GM18502 (cell line): Measurements from ENCODE around the gene DNAJA2.

Experiments used
- ATAC-seq: cut with Tn5 transposase; IDR thresholded peaks from one replicate; pipeline ENCODE4 v1.9.1; 2021; ENCODE audit warnings: mild to moderate bottlenecking; ENCODE audit not compliant: unreplicated experiment, poor library complexity

Gene DNAJA2

DNA sequence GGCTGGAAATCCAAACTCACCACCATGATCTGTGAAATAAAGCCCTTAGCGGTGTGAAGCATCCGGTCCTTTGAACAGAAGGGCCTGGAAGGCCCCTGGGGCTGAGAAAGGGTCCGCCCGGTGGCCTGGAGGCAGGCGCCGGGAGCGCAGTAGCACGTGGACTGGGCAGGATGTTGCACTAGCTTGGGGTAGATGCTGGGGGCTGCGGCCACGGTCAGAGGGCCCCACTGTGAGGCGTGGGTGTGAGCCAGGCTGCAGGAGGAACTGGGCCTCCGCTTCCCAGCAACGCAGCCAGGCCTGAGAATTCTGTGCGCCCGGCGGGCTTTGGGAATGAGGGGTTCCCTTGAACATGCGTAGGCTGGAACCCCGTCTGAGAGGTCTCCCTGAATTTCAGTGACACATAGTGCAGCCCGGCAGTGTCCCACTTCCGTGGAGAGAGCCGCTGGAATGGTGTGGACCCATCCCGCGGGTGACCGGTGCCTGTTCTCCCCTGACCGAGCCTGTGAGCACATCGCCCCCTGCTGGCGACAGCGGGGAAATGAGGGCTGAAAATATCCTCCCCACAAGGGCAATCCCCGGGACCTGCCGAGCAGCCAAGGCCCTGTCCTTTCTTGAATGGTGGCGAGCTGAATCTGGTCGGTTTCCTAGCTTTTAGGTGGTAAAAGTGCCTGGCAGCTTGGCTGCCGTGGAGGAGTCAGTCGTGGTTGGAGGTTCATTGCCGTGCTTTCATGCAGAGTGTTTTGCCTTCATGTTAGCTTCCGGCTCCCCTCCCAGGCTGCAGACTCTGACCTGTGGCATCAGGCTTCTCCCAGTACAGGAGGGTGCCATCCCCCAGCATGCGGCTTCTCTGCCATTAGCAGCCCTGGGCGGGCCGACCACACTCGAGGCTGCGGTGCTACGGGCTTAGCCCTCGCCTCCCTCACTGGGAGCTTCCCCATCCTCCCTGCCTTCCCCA, 43.8 kb downstream of the DNAJA2 start:
- ATAC-seq: peak; percentile 71

DNA sequence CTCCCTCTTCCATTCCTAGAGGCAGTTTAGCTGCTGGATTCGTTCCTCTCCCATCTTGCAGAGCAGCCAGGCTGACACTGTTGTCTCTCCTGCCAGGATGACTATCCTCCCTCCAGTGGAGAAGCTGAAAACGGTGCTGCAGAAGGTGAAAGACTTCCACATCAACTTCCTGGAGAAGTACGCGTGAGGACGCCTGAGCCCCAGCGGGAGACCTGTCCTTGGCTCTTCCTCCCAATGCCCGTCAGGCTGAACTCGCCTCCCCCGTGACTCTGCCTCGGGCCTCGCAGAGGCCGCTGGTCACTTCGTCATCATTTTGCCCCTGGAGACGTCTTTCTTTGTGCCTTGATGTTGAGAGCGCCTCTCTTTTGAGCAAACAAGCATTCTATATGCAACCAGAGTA, 44.7 kb downstream of the DNAJA2 start:
- ATAC-seq: no peak

DNA sequence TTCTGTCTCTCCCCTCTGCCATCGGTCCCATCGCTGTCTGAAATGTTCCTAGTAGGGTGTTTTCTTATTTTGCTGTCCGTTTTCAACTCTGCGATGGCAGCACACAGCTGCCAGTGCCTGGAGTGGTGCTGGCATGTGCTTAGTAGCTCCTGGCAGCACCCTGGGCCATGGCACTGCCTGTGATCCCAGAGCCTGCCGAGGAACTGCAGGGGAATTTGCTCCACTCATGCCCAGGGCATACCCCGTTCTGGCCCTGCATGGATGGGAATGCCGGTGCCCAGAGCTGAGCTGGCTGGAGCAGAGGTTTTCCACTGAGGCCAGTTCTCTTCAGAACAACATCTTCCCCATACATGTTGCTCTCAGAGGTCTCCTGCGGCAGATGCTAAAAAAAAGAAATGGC, 46.2 kb downstream of the DNAJA2 start:
- no peak for ATAC-seq

DNA sequence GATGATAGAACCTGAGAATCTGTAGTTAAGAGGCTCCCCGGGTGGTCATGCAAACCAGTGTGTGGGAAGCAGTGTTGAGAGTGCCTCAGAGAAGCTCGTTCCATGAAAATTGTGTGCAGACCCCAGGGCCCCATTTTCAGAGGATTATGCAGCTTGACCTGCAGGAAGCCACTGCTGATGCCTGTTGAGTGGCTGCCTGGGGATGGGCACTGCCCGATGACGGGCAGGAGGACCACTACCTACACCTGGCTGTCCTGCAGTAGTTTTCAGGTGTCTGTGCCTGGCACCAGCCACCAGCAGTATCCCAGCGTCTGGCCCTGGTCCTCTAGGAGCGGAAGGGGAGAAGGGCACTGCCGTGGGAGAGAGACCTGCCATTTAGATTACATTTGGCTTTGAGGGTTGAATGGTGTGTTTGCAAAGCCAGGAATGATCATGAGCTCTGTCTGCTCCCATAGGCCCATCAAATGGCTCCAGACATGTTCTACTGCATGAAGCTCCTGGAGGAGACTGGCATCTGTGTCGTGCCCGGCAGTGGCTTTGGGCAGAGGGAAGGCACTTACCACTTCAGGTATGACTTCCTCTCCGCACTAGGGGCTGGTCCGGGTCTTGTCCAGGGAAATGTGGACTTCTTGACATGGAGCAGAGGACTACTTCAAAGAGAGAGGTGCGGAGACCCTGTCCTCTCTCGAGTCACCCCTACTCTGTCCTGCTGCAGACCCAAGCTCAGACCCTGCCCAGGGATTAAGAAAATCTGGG, 46.8 kb downstream of the DNAJA2 start:
- no peak for ATAC-seq

DNA sequence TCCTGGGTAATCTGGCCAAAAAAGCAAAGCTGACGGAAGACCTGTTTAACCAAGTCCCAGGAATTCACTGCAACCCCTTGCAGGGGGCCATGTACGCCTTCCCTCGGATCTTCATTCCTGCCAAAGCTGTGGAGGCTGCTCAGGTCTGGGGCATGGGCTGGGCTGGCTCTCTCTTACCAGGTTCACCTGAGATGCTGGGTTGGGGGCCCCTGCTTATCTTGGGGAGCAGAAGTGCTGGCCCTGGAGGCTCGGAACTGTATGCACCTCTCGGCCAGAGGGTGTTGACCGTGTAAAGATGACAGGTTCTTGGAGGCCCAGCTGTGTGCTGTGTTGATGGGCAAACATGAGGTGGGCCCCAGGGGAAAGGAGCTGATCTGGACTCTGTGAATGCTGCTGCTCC, 49.1 kb downstream of the DNAJA2 start:
- ATAC-seq: no peak

DNA sequence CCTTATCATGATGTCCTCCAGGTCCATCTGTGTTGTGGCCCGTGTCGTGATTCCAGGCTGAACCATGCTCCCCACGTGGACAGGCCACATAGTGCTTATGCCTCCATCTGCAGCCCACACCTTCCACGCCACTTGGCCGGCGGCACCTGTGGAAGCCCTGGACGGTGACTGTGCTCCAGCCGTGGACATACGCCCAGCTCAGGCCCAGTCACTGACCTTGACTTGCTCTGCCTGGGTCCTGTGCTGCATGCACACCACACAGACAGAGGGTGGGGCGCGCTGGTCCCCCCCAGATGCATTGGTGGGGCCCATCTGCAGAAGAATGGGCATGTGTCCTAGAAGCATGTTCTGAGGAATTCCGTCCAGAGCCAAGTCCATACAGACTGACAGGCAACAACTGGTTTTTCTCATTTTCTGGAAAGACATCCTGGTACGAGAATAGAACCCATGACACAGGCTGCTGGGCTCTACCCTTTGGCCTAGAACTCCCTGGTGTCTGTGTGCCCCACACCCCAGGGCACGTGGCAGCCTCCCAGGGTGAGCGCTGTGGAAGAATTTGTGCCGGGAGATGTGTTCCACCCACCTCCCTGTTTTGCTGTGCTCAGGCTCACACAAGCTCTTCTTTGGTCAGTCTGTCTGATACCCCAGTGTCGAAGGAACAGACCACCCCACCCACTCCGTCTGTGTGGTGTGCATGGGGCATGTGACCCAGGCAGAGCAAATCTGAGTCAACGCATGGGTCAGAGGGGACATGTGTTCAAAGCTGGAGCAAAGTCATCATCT, 49.8 kb downstream of the DNAJA2 start:
- no peak for ATAC-seq

DNA sequence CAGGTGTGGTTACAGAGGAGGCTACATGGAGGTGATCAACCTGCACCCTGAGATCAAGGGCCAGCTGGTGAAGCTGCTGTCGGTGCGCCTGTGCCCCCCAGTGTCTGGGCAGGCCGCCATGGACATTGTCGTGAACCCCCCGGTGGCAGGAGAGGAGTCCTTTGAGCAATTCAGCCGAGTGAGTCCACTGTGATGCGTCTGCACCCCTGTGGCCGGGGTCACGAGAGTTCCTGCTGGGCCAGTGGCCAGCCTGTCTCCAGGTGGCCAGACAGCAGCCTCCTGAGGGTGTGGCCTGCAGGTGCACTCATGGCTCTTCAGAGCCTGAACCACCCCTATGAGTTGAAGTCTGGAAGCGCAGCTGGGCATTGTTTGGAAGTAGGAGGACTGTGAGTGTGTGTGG, 51.2 kb downstream of the DNAJA2 start:
- ATAC-seq: no peak

DNA sequence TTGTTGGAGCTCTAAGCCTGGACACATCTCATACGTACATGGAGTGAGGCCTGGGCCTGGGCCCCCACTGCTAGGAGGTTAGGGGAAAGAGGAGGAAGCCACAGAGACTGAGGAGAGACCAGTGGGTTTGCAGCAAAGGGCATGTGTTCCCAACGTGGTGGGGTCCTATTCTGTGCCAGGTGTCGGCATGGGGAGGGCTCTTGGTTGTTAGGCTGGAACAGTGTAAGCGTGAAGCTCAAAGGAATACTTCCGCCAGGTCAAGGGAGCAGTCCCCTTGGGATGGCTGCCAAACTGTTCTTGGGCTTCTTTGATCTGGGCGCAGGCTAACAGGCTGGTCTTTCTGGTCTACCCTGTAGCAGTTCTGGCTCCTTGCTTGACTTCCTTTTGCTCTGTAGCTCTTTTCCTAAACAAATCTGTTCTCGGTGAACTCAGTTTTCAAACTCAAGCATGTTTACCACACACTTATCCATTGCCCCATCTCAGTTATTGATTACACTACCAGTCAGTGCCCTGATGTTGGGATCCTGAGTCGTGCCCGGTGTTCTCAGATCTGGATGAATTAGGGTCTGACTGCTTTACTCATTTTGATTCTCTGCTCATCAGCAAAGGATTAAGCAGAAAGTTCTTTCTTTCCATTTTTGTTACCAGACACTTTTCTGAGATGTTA, 52.9 kb downstream of the DNAJA2 start:
- no peak for ATAC-seq

DNA sequence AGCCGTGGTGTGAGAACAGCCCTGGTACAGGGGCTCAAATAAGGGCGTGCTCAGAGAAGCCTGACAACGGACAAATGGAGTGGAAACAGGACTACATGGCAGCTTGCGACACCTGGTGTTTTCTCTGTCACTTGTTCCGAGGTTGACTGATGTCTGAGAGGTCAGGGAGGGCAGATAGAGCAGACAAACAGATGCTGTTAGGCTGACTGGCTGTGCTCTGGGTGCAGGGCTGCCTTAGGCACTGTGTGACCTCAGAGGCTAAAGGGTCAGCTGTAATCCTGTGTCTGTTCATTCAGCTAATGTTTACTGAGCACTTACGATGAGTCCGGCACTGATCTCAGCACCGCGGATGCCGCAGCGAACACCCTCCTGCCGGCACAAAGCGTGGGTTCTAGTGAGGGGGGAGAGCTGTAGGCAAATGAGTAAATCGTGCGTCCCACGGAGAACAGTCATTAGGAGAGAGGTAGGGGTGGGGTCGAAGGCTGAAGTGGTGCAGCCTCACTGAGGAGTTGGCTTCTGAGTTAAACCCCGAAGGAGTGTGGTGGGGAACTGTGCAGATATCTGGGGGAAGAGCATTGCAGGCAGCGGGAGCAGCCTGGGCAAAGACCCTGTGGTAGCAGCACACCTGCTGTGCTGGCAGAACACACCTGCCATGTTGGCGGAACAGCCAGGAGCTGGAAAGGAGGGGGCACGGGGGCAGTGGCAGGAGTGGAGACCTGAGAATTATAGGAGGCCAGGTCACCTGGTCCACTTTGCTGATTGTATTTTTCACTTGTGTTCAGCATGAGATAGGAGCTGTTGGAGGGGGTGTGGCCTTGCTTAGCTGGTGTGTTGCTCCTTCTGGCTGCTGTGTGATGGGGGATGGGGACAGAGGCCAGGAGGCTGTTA, 54.3 kb downstream of the DNAJA2 start:
- peak; percentile 88 for ATAC-seq

DNA sequence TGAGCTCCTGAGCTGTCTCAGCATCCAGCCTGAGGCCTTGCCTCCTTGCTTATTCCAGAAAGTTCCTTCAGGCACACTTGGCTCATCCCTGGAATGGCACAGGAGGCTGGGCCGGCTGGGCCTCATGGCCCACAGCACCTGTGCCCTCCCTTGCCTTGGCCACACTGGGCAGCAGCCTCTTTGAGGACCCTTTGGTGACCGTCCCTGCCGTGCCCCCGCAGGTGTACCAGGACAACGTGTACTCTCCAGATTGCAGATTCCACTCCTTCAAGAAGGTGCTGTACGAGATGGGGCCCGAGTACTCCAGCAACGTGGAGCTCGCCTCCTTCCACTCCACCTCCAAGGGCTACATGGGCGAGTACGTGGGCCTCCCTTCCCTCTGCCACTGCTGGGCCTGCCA, 55.1 kb downstream of the DNAJA2 start:
- no peak for ATAC-seq

DNA sequence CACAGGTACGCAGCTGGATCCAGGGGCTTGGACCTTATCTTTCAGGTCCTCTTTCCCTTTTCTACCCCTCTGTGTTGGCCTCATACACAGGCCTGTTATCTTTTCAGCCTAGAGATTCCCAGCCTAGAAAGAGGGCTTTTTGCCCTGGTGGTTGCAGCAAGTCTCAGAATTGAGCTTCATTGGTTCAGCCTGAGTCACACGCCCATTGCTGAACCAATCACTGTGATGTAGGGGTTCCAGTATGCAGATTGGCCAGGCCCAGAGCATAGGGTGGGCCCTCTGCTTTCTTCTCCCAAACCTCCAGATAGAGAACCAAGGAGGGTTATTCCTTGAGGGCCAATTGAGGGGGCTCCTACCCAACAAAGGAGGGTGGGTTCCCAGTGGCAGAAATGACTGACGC, 56.5 kb downstream of the DNAJA2 start:
- ATAC-seq: peak; percentile 34

DNA sequence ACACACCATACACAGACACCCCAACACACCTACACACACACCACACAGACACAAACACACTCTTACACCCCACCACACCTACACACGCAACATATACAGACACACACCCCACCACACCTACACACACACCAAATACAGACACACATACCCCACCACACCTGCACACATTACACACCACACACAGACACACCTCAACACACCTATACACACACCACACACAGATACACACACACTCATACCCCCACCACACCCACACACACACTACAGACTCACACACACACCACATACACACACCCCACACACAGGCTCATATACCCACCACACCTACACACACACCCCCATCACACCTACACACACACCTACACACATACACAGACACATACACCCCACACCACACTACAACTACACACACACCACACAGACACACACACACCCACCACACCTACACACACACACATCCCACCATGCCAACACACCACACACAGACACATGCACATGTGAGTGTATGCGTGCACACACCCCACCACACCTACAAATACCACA, 57.9 kb downstream of the DNAJA2 start:
- no peak for ATAC-seq

DNA sequence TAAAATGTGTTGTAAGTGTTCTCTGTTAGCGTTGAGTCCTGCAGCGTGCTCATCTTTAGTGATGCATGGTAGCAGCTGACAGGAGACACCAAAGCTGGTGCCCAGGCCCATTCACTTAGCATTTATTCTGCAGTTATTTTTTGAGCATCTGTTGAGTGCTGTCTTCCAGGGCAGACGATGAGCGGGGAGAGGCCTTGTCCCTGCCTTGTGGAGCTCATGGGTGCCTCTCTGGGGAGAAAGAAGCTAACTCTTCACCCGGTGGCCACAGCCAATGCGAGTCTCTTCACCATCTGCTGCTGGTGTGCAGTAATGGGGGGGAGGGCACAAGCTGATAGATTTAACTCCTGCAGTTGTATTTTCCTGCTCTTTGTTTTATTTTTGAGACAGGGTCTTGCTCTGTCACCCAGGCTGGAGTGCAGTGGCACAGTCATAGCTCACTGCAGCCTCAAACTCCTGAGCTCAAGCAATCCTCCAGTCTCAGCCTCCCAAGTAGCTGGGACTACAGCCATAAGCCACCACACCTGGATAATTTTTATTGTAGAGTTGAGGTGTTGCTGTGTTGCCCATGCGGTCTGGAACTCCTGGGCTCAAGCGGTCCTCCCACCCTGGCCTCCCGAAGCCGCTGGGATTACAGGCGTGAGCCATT, 58.8 kb downstream of the DNAJA2 start:
- ATAC-seq: no peak

DNA sequence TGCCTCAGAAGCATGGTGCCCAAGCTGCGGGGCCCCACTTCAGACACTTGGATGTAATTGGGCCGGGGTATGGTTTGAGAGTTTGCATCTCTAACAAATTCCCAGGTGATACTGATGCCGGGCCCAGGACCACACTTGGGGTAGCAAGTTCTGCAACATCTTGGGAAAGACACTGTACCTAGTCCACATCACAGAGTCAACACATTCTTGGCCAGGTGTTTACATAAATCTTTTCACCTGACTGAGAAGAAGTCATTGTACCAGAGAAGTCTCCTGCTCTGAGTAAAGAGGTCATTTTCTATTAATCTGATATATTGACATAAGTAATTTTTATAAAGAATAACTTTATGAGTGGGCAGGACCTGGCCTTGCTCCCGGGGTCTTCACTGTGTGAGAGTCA, 61.8 kb downstream of the DNAJA2 start:
- ATAC-seq: no peak

DNA sequence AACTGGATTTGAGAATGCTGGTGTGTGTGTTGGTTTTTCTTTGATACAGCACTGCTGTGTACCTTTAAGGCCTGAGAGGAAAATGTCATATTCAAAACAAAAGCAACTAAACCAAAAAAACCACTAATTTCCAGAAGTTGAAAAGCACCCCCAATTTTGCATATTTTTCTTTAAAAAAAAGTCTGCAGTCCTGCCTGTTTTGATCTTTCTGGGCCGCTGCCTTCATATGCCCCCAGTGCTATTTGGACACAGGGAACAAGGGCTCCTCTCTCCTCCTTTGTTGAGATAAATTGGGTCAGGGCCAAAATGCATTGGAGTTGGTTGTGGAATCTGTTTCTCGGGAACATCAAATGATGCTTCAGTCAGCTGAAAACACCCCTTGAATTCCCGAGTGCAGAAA, 62.4 kb downstream of the DNAJA2 start:
- ATAC-seq: peak; percentile 79

DNA sequence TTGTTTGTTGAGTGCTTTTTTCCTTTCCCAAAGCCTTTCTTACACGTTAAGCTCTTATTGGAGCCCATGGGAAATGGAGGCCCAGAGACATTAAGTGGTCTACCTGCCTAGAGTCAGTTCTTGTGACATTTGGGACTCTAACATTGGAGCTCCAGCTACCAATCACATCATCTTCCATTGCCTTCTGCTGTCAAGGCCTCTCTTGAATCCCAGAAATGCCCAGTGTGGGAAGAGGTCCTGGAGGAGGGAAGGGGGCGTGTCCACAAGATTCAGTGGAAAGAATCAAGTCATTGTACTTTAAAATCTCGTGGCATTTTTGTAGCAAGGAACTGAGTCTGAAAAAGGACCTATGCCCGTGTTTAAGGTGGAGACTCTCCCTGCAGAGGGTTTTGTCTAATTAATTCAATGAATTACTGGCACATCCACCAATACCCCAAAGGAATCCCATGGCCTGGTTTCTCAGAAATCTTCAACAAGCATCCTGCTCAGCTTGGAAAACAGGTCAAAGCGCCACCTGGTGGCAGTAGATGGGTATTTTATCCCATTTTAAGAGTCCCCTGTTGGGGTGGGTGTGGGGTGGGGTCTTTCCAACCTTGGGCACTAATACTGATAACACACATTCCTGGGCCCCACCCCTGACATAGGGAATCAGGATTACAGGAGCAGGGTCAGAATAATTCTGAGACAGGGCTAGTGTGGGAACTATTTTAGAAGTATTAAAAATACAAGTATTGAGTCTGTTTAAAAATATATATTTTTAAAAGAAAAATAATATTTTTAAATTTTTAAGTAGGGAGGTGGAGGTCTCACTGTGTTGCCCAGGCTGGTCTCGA, 64.7 kb downstream of the DNAJA2 start:
- ATAC-seq: no peak

DNA sequence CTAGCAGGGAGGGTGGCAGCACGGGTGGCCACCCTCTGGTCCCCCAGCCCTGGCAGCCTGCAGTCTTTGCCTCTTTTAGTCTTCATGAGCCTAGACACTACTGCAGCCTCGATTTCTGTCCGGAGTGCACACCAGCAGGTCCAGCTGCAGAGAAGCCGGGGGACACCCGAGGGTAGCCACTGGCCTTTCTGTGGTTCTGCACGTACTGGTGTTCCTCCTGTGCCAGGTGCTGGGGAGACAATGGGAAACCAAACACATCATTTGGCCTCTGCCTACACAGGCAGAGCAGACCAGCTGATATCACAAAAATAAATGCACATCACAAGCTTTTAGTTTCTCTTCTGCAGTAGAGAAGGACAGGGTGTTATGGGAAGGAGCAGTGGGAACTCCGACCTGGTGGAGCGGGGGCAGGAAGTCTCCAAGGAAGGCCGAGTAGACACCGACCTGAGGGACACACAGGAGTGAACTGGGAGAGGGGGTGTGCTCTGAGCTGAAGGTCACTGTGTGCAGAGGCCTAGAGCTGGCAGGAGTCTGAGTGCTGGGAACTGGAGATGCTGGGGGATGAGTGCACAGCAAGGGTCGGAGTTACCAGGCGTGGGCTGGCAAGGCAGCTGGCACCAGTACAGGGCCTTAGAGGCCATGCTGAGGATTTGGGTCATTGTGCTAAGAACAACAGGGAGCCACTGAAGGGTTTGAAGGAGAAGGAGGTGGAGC, 66.3 kb downstream of the DNAJA2 start:
- no peak for ATAC-seq
